Hematopoietic multipotent progenitor cell (in vitro differentiated cells): ENCODE measurements around the gene TRIM44. TPM values are rescaled to one million over a fixed set of nuclear protein-coding genes. Genes with fewer than 3 reads are reported as not detected.
"Not testable (repeated sequence)": the region's sequence is repeated elsewhere in the genome, so short reads cannot be mapped to it uniquely, and the experiment has no call there.

Experiments
- DNase-seq, 3 donors: peaks; one replicate each; pipeline ENCODE4 v3.0.0-alpha.2; 2011 to 2015; ENCODE audit warnings: low read depth in 2 of 3, low spot score in 2 of 3
- total RNA-seq: library from RNA; depleted of rRNA; stranded (reverse); fragments of >200 nt; gene quantifications from one replicate; pipeline ENCODE4 v1.2.3, GENCODE V29; 2012

The TRIM44 gene
- total RNA-seq, 1 donor: 28.0 TPM

DNA sequence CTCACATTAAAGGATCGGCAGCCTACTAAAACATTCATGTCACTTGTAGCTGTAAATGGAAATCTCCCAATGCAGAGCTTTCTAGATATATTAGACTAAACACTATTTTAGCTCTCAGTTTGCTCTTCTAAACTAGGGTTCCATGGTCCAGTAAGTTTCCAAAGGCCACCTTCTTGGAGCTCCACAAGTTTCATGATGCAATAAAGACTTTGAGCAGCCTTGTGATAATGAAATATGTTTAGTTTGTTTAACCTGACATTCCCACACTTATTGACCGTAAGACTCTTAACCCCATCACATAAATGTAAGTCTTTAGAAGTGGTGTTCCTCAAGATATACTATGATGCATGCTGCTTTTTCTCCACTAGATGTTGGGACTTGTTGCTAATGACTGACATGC is 87.7 kb downstream of the TRIM44 start:
- DNase-seq: no peak

GRCh38 chr11:35750981-35751663 is 88.5 kb downstream of the TRIM44 start:
- DNase-seq: no peak

GRCh38 chr11:35751664-35752061 is 89.1 kb downstream of the TRIM44 start:
- DNase-seq: no peak

- DNase-seq: no peak
Observed at GRCh38 chr11:35752115-35752514, 89.5 kb downstream of the TRIM44 start.

DNA sequence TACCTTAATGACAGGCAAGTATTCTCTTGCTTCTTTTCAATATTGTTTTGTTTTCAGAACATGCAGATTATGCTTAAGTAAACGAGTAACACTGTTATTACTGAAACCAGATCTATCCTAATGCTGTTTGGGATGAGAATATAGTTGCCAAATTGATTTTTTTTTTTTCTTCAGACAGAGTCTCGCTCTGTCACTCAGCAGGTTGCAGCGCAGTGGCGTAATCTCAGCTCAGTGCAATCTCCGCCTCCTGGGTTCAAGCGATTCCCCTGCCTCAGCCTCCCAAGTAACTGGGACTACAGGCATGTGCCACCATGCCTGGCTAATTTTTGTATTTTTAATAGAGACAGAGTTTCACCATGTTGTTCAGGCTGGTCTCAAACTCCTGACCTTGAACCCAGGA is 91.0 kb downstream of the TRIM44 start:
- DNase-seq: not testable (repeated sequence)

GRCh38 chr11:35759951-35760350 is 97.4 kb downstream of the TRIM44 start:
- not testable (repeated sequence) for DNase-seq

- DNase-seq: no peak
Observed at GRCh38 chr11:35761899-35762298, 99.3 kb downstream of the TRIM44 start.

GRCh38 chr11:35763301-35763700 is 100.7 kb downstream of the TRIM44 start:
- DNase-seq: no peak

GRCh38 chr11:35763765-35764164 is 101.2 kb downstream of the TRIM44 start:
- no peak for DNase-seq

GRCh38 chr11:35764417-35764816 is 101.8 kb downstream of the TRIM44 start:
- DNase-seq: no peak

GRCh38 chr11:35765211-35765610 is 102.6 kb downstream of the TRIM44 start:
- DNase-seq: no peak

DNA sequence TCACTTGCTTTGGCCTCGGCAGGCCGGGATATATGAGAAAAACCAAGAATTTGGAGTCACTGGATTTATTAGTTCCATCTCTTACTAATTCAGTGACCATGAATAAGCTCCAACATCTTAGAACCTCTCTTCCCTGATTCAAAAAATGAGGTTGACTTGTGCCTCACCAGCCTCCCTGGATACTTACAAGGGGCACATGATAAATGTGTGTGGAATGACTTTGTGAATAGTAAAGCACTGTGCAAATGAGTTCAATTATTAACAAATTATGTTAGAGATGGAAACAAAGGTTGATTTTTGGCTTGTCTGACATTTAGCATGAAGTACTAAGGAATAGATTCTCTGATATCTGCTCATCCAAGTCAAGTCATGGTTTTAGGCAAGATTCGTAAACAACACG is 104.1 kb downstream of the TRIM44 start:
- DNase-seq: no peak

- not testable (repeated sequence) for DNase-seq
Observed at GRCh38 chr11:35770425-35770824, 107.8 kb downstream of the TRIM44 start.

GRCh38 chr11:35771722-35772121 is 109.1 kb downstream of the TRIM44 start:
- DNase-seq: no peak

DNA sequence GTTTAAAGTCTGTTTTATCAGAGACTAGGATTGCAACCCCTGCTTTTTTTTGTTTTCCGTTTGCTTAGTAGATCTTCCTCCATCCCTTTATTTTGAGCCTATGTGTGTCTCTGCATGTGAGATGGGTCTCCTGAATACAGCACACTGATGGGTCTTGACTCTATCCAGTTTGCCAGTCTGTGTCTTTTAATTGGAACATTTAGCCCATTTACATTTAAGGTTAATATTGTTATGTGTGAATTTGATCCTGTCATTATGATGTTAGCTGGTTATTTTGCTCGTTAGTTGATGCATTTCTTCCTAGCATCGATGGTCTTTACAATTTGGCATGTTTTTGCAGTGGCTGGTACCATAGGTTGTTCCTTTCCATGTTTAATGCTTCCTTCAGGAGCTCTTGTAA is 114.7 kb downstream of the TRIM44 start:
- DNase-seq: not testable (repeated sequence)

- not testable (repeated sequence) for DNase-seq
Observed at GRCh38 chr11:35778943-35779342, 116.4 kb downstream of the TRIM44 start.

GRCh38 chr11:35779409-35779808 is 116.8 kb downstream of the TRIM44 start:
- no peak for DNase-seq

DNA sequence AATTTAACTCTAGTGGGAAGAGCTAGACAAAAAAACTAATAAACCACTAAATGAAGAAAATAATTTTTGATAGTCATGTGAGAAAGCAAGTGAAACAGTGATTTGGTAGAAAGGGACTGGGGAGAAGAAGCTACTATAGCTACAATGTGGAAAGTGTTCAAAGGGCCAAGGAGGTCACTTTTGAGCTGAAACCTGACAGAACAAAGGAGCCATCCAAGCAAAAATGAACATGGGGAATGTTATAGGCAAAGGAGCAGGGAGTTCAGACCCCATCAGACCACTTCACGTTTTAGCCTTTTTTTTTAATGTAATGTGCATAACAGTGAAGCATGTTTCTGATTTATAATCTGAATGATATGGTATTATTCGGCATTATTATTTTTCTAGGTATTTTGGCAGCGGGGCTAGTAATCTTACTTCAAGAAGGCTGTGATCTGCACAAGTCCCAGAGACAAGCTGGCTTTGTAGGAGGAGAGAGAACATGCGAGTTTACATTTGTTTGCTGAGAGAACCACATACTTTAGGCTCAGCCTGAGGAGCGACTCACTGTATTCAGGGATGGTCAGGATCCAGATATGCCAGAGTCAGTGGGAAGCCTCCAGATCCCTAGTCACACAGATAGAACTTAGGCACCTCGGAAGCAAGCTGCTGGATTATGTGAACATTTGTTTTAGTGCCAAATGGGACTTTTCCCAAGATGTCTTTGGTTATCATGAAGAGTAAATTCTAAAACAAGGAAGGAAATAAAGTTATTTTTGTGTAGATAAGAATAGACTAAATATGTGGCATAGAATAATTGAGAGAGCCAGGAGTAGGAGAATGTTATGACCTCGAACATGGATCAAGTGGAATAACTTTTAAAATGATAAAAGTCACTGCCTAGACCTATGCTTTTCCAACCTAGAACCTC is 118.6 kb downstream of the TRIM44 start:
- DNase-seq: no peak

GRCh38 chr11:35781861-35782470 is 119.4 kb downstream of the TRIM44 start:
- no peak for DNase-seq

DNA sequence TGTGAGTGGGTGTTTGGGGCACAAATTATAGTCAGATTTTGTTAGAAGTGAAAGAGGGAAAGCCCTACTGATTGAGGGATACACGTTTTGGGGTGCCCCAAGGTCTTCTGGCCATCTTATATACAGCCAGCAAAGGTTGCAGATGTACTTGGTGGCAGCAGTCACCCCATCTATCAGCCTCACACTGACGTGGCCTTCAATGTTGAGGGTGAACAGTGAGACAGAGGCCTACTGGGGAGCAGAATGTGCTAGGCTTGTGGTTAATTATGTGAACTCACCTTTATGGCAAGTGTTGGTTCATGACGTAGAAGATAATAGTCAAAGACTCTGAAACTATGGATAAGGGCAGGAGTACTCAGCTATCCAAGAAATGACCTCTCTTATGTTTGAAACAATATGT is 121.2 kb downstream of the TRIM44 start:
- DNase-seq: no peak

DNA sequence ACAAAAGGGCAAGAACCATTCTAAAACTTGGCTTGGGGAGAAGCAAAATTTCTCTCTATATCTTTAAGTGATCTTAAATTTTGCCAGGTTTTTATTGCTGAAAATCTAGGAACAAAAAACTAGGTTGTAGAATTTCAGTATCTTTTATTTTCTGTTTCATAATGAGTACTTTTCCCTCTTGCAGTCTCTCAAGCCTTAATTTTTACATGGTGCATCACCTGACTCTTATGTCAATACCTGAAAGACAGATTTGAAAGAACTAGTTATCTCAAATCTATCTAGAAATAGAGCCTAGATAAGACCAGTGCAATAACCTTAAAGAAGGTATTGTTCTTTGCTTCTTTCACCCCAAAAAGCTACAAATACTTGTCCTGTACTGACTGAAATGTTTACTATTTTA is 122.1 kb downstream of the TRIM44 start:
- DNase-seq: no peak
